IMR-90 (cell line): ENCODE data around the gene CYFIP1. TPM values are rescaled to one million over a fixed set of nuclear protein-coding genes. Genes with fewer than 3 reads are reported as not detected.

Experiments used
- ATAC-seq: fragments of 200-7000 bp; cut with Tn5 transposase; 2 replicates; pipeline ENCODE4 v1.9.1; 2020; ENCODE audit warnings: low read depth, mild to moderate bottlenecking, moderate library complexity
- BruUV-seq: library from RNA; stranded (reverse); fragments of 400-500 nt; replicated peaks from 2 replicates; lab custom pipeline; 2021; lab: Mats Ljungman, UMichigan
- CTCF ChIA-PET: fragments of 300-600 bp; formaldehyde crosslinking; extraction: SDS; loops from one replicate; lab custom pipeline; 2021; ENCODE audit warnings: antibody characterized with exemption; lab: Yijun Ruan, JAX
- POLR2A ChIA-PET: fragments of 300-600 bp; sonication (Branson Sonifier 250); formaldehyde crosslinking; loops from one replicate; lab custom pipeline; 2022; ENCODE audit warnings: antibody characterized with exemption; ENCODE audit not compliant: unreplicated experiment; lab: Charles Lee
- DNase-seq: peaks from one replicate; pipeline ENCODE4 v3.0.0; 2013
- H2AFZ ChIP-seq: replicated peaks from 2 replicates; pipeline ENCODE3; 2013; ENCODE audit warnings: low read length, mild to moderate bottlenecking; ENCODE audit not compliant: poor library complexity
- H2AK5ac ChIP-seq: 2 replicates; pipeline ENCODE4 v1.6.1; 2013; ENCODE audit warnings: low read depth, low read length, inconsistent platforms
- H2AK9ac ChIP-seq: replicated peaks from 2 replicates; pipeline ENCODE3; 2013; ENCODE audit warnings: mild to moderate bottlenecking, low read depth, low read length, moderate library complexity; ENCODE audit not compliant: poor library complexity
- H2BK120ac ChIP-seq: 2 replicates; pipeline ENCODE4 v1.6.1; 2013; ENCODE audit warnings: low read depth, low read length, inconsistent platforms
- H2BK15ac ChIP-seq: 3 replicates; pipeline ENCODE4 v1.6.1; 2013; ENCODE audit warnings: low read depth, low read length, inconsistent platforms
- H2BK20ac ChIP-seq: 2 replicates; pipeline ENCODE4 v1.6.1; 2013; ENCODE audit warnings: low read depth, mild to moderate bottlenecking, inconsistent platforms, low read length, moderate library complexity
- H2BK5ac ChIP-seq: 2 replicates; pipeline ENCODE4 v1.6.1; 2013; ENCODE audit warnings: mild to moderate bottlenecking, low read depth, low read length, inconsistent platforms; ENCODE audit not compliant: poor library complexity, severe bottlenecking
- H3K14ac ChIP-seq: replicated peaks from 2 replicates; pipeline ENCODE4 v1.6.1; 2013; ENCODE audit warnings: low read depth, low read length, inconsistent platforms
- H3K18ac ChIP-seq: 2 replicates; pipeline ENCODE4 v1.6.1; 2013; ENCODE audit warnings: low read depth, low read length, control low read depth
- H3K23ac ChIP-seq: 2 replicates; pipeline ENCODE4 v1.6.1; 2013; ENCODE audit warnings: low read depth, low read length, inconsistent platforms
- H3K27ac ChIP-seq: 2 replicates; pipeline ENCODE4 v1.5.1; 2013; ENCODE audit warnings: mild to moderate bottlenecking, control low read depth, low read length; ENCODE audit not compliant: insufficient read depth
- H3K27me3 ChIP-seq: 2 replicates; pipeline ENCODE4 v1.6.1; 2013; ENCODE audit warnings: low read length; ENCODE audit not compliant: control insufficient read depth, insufficient read depth
- H3K36me3 ChIP-seq: 2 replicates; pipeline ENCODE4 v1.6.1; 2013; ENCODE audit warnings: low read length, mixed read lengths; ENCODE audit not compliant: control insufficient read depth, insufficient read depth
- H3K4ac ChIP-seq: 2 replicates; pipeline ENCODE4 v1.6.1; 2013; ENCODE audit warnings: low read depth, low read length, inconsistent platforms
- H3K4me1 ChIP-seq: 2 replicates; pipeline ENCODE4 v1.6.1; 2013; ENCODE audit warnings: low read length, mixed read lengths; ENCODE audit not compliant: control insufficient read depth, insufficient read depth
- H3K4me2 ChIP-seq: 2 replicates; pipeline ENCODE4 v1.6.1; 2013; ENCODE audit warnings: low read depth, mild to moderate bottlenecking, control low read depth, low read length, moderate library complexity
- H3K4me3 ChIP-seq: 2 replicates; pipeline ENCODE4 v1.5.1; 2013; ENCODE audit warnings: low read depth, mild to moderate bottlenecking, control low read depth, low read length, moderate library complexity; ENCODE audit not compliant: insufficient read depth
- H3K56ac ChIP-seq: 2 replicates; pipeline ENCODE4 v1.6.1; 2013; ENCODE audit warnings: low read length, inconsistent platforms; ENCODE audit not compliant: insufficient read depth; ENCODE audit errors: extremely low read depth
- H3K79me1 ChIP-seq, 2 experiments: 2 replicates each; pipeline ENCODE4 v1.6.1; 2013; ENCODE audit warnings: low read length in 2 of 2, inconsistent platforms in 1 of 2, low read depth in 1 of 2
- H3K9ac ChIP-seq: 2 replicates; pipeline ENCODE4 v1.6.1; 2013; ENCODE audit warnings: low read depth, low read length, control low read depth
- H3K9me1 ChIP-seq: 2 replicates; pipeline ENCODE4 v1.6.1; 2013; ENCODE audit warnings: low read length, inconsistent platforms; ENCODE audit not compliant: insufficient read depth
- H3K9me3 ChIP-seq: 2 replicates; pipeline ENCODE4 v1.6.1; 2013; ENCODE audit warnings: low read length; ENCODE audit not compliant: control insufficient read depth, insufficient read depth
- H4K20me1 ChIP-seq: 2 replicates; pipeline ENCODE4 v1.6.1; 2013; ENCODE audit warnings: low read length, inconsistent platforms; ENCODE audit not compliant: insufficient read depth
- H4K5ac ChIP-seq: 2 replicates; pipeline ENCODE4 v1.6.1; 2013; ENCODE audit warnings: mild to moderate bottlenecking, low read depth, low read length, control low read depth
- H4K8ac ChIP-seq, 2 experiments: 2 replicates each; pipeline ENCODE4 v1.6.1; 2013; ENCODE audit warnings: low read depth in 2 of 2, low read length in 2 of 2, control low read depth in 1 of 2, inconsistent platforms in 1 of 2
- H4K91ac ChIP-seq: 2 replicates; pipeline ENCODE4 v1.6.1; 2013; ENCODE audit warnings: low read depth, low read length, inconsistent platforms; ENCODE audit not compliant: insufficient read depth
- BHLHE40 ChIP-seq: fragments of 150-350 bp; IDR thresholded peaks from 2 replicates; pipeline ENCODE4 v1.6.1; 2016; ENCODE audit warnings: mild to moderate bottlenecking, low read depth, low read length
- CEBPB ChIP-seq: IDR thresholded peaks from 2 replicates; pipeline ENCODE4 v1.6.1; 2012; ENCODE audit warnings: low read depth, low read length, improper control_type of control experiment
- CHD1 ChIP-seq: IDR thresholded peaks from 2 replicates; pipeline ENCODE4 v1.6.1; 2012; ENCODE audit warnings: low read depth, low read length, improper control_type of control experiment
- CTCF ChIP-seq: conservative IDR thresholded peaks from 2 replicates; pipeline ENCODE4 v1.5.1; 2012; ENCODE audit warnings: mild to moderate bottlenecking, low read depth, low read length, improper control_type of control experiment
- ELK1 ChIP-seq: fragments of 150-350 bp; IDR thresholded peaks from 2 replicates; pipeline ENCODE4 v1.6.1; 2016; ENCODE audit warnings: low read depth, mild to moderate bottlenecking, low read length, moderate library complexity, borderline replicate concordance
- FOS ChIP-seq: fragments of 150-350 bp; IDR thresholded peaks from 2 replicates; pipeline ENCODE4 v1.6.1; 2016; ENCODE audit warnings: low read depth, low read length
- MAFK ChIP-seq: IDR thresholded peaks from 2 replicates; pipeline ENCODE4 v1.6.1; 2012; ENCODE audit warnings: low read depth, low read length, improper control_type of control experiment
- MAZ ChIP-seq: IDR thresholded peaks from 2 replicates; pipeline ENCODE4 v1.6.1; 2012; ENCODE audit warnings: low read depth, mild to moderate bottlenecking, low read length, improper control_type of control experiment, moderate library complexity, borderline replicate concordance
- MXI1 ChIP-seq: IDR thresholded peaks from 2 replicates; pipeline ENCODE4 v1.6.1; 2012; ENCODE audit warnings: low read depth, mild to moderate bottlenecking, low read length, moderate library complexity, borderline replicate concordance
- POLR2A ChIP-seq: IDR thresholded peaks from 2 replicates; pipeline ENCODE4 v1.6.1; 2012; ENCODE audit warnings: mild to moderate bottlenecking, low read depth, low read length
- RAD21 ChIP-seq: IDR thresholded peaks from 2 replicates; pipeline ENCODE4 v1.6.1; 2012; ENCODE audit warnings: low read length, improper control_type of control experiment
- RCOR1 ChIP-seq: IDR thresholded peaks from 2 replicates; pipeline ENCODE4 v1.6.1; 2012; ENCODE audit warnings: mild to moderate bottlenecking, low read length, improper control_type of control experiment; ENCODE audit not compliant: insufficient replicate concordance
- RFX5 ChIP-seq: IDR thresholded peaks from 2 replicates; pipeline ENCODE4 v1.8.0; 2012; ENCODE audit warnings: low read depth, mild to moderate bottlenecking, low read length, moderate library complexity
- SMC3 ChIP-seq: fragments of 150-350 bp; IDR thresholded peaks from 2 replicates; pipeline ENCODE4 v1.6.1; 2016; ENCODE audit warnings: low read depth, mild to moderate bottlenecking, antibody characterized with exemption, low read length, moderate library complexity
- USF2 ChIP-seq: fragments of 150-350 bp; IDR thresholded peaks from 2 replicates; pipeline ENCODE4 v1.6.1; 2017; ENCODE audit warnings: mild to moderate bottlenecking, antibody characterized with exemption, low read length, low read depth
- WGBS, 2 experiments: methylation state at CpG; one replicate each; pipeline versions ENCODE4 v1.1.5 to v1.1.7; 2013; ENCODE audit warnings: missing lambda C conversion rate in 2 of 2; ENCODE audit not compliant: insufficient read length in 1 of 2; ENCODE audit errors: extremely low coverage in 2 of 2; 5-methylcytosine and 5-hydroxymethylcytosine counted together
- dilution Hi-C: fragments of 300-500 bp; cut with HindIII; formaldehyde crosslinking; loops from one replicate; pipeline ENCODE4 v1.14.3; 2018; ENCODE audit warnings: low sequenced_read_pairs; ENCODE audit not compliant: unreplicated experiment
- in situ Hi-C: fragments of 300-500 bp; cut with MboI; formaldehyde crosslinking; loops from 3 replicates; pipeline ENCODE4 v1.14.3; 2019; ENCODE audit warnings: low sequenced_read_pairs, inconsistent platforms, mixed read lengths
- intact Hi-C: fragments of 100-400 bp; cut with micrococcal nuclease; formaldehyde crosslinking; loops from 2 replicates; pipeline ENCODE4 v1.10.0; 2022
- polyA plus RNA-seq, 3 experiments: library from polyadenylated mRNA; depleted of rRNA; stranded (reverse); fragments of >200 nt; gene quantifications; 2 replicates each; pipeline ENCODE4 v1.2.3, GENCODE V29; 2012; ENCODE audit warnings: low replicate concordance in 1 of 3
- total RNA-seq: library from RNA; depleted of rRNA; stranded (reverse); fragments of >200 nt; gene quantifications from 2 replicates; pipeline ENCODE4 v1.2.3, GENCODE V29; 2012

CYFIP1 gene
- total and polyA plus RNA-seq, 2 of the 4 experiments (the other 2 are of a cell fraction): 58.4 to 163 TPM

- no peak overlapping the region for H2AFZ ChIP-seq
- dilution Hi-C loops: no loop called here
- POLR2A ChIA-PET: no interaction called here
- TF ChIP-seq CTCF (no peak), MAZ (no peak), POLR2A (no peak), MXI1 (no peak), SMC3 (no peak), MAFK (no peak), BHLHE40 (no peak), CHD1 (no peak), RAD21 (no peak), RCOR1 (no peak), RFX5 (no peak), USF2 (no peak), CEBPB (no peak), FOS (no peak), ELK1 (no peak)
These were observed 29.7 kb downstream of the CYFIP1 start for GRCh38 chr15:22950256-22950990.

More at GRCh38 chr15:22950256-22950990, 29.7 kb downstream of the CYFIP1 start:
- Histone ChIP-seq H3K79me1 (peaks cover 9 to 74% of the 10 kb centered on the region in 2 experiments), H4K20me1 (peaks cover 78% of the 10 kb centered on the region), H3K4me1 (peaks cover 20% of the 10 kb centered on the region), H3K14ac (no peak overlapping the region), H3K4me2 (peak overlapping the region; percentile 13; the same call in 1 of the 2 replicates), H2BK5ac (no peak overlapping the region), H4K8ac (no peak overlapping the region), H3K56ac (no peak overlapping the region), H4K5ac (no peak overlapping the region), H4K91ac (no peak overlapping the region), H3K4me3 (no peak overlapping the region), H3K4ac (no peak overlapping the region), H3K9ac (no peak overlapping the region), H2BK15ac (no peak overlapping the region; the same call in 2 of the 3 replicates), H3K36me3 (no peaks in the 10 kb centered on the region; the same call in 1 of the 2 replicates), H3K27ac (no peak overlapping the region), H2AK9ac (no peak overlapping the region), H2BK120ac (no peak overlapping the region), H2BK20ac (no peak overlapping the region), H3K18ac (no peak overlapping the region), H3K27me3 (no peaks in the 10 kb centered on the region), H3K9me3 (no peaks in the 10 kb centered on the region), H2AK5ac (no peak overlapping the region), H3K23ac (no peak overlapping the region), H3K9me1 (peaks cover 15% of the 10 kb centered on the region; the same call in 1 of the 2 replicates)
- intact Hi-C loops (no loop called here), in situ Hi-C loops (no loop called here)
- DNase-seq: no peak
- no peak for ATAC-seq
- CTCF ChIA-PET: no interaction called here
- 84% methylated on average over 10 of the region's 25 CpGs; no CpG with 5 or more reads in 1 of the 2 experiments for WGBS, 2 experiments
- BruUV-seq: no TSS peak
